Body of pancreas (tissue), 4 donors: ENCODE data around the gene SGMS1.

ENCODE experiments used
- POLR2A ChIP-seq, 3 donors: fragments of 450-650 bp; IDR thresholded peaks; one replicate each; pipeline ENCODE4 v1.6.1; 2016; ENCODE audit warnings: antibody characterized with exemption in 3 of 3, mild to moderate bottlenecking in 2 of 3
- TF ChIP-seq, protein P1 (sequence below), 7 experiments: fragments of 450-650 bp in 4 of 7; fragments of 200-600 bp in 3 of 7; sonication (generic) in 3 of 7; IDR thresholded peaks; one replicate each; pipeline ENCODE4 v1.5.1; 2016 to 2019; ENCODE audit warnings: antibody characterized with exemption in 7 of 7

GRCh38 chr10:50603151-50603850 is 20.5 kb downstream of the SGMS1 start:
- no peak for TF ChIP-seq POLR2A (IDR thresholded peaks at IDR 0.05)
- TF ChIP-seq, protein P1, sequence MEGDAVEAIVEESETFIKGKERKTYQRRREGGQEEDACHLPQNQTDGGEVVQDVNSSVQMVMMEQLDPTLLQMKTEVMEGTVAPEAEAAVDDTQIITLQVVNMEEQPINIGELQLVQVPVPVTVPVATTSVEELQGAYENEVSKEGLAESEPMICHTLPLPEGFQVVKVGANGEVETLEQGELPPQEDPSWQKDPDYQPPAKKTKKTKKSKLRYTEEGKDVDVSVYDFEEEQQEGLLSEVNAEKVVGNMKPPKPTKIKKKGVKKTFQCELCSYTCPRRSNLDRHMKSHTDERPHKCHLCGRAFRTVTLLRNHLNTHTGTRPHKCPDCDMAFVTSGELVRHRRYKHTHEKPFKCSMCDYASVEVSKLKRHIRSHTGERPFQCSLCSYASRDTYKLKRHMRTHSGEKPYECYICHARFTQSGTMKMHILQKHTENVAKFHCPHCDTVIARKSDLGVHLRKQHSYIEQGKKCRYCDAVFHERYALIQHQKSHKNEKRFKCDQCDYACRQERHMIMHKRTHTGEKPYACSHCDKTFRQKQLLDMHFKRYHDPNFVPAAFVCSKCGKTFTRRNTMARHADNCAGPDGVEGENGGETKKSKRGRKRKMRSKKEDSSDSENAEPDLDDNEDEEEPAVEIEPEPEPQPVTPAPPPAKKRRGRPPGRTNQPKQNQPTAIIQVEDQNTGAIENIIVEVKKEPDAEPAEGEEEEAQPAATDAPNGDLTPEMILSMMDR (IDR thresholded peaks at IDR 0.05) = no peak
